ENCODE results near the gene TPST1. TPM values are rescaled to one million over a fixed set of nuclear protein-coding genes. Genes with fewer than 3 reads are reported as not detected.
"Not testable (repeated sequence)": the region's sequence is repeated elsewhere in the genome, so short reads cannot be mapped to it uniquely, and the experiment has no call there.

TPST1 gene
- polyA plus RNA-seq, 1 of the 3 experiments (the other 2 are of a cell fraction) = 36.4 TPM

- H2AFZ ChIP-seq (ENCODE audit: low read depth); H4K20me1 ChIP-seq (ENCODE audit: insufficient read depth); H3K9ac ChIP-seq; H3K4me2 ChIP-seq; H3K27ac ChIP-seq (ENCODE audit: low read depth in 2 of 2, low read length in 1 of 2); H3F3A ChIP-seq (replicated peaks; ENCODE audit: insufficient read depth); H3K9me3 ChIP-seq; H3K9me2 ChIP-seq; POLR2A ChIA-PET; H3K4me3 ChIP-seq (ENCODE audit: low read depth in 2 of 2, low read length in 1 of 2); CTCF ChIA-PET; DNase-seq; H3K27me3 ChIP-seq (ENCODE audit: insufficient read depth); H3K79me2 ChIP-seq (ENCODE audit: insufficient read depth); H3K4me1 ChIP-seq (ENCODE audit: control insufficient read depth in 1 of 2, insufficient read depth in 2 of 2, low read depth in 1 of 2, low read length in 1 of 2): not testable (repeated sequence)
- 97% methylated on average over 2 of the region's 3 CpGs for WGBS (ENCODE audit: low lambda C conversion rate)
- H3K36me3 ChIP-seq (replicated peaks in 1 of 2; ENCODE audit: control insufficient read depth in 1 of 2, insufficient read depth in 2 of 2, low read length in 1 of 2) = peaks cover 4 to 18% of the 10 kb centered on the region in 2 experiments
Measured at GRCh38 chr7:66401932-66402331, 196.8 kb downstream of the TPST1 start.

DNA sequence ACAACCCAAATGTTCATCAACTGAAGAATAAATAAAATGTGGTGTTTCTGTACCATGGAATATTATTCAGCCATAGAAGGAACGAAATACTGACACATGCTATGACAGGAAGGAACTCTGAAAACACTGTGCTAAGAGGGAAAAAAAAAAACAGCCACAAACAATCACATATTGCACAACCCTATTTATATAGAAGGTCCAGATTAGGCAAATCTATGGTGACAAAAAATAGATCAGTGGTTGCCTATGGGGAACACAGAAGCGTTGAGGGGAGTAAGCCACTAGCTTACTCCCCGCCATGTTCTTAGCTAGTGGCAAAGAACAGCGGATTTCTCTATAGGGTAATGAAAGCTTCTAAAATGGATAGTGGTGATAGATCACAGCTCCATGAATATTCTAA lies 198.4 kb downstream of the TPST1 start:
- H3K4me3 ChIP-seq (ENCODE audit: low read depth in 2 of 2, low read length in 1 of 2) = no peak overlapping the region
- ChIA-PET POLR2A (no interaction called here), CTCF (no interaction called here)

GRCh38 chr7:66409493-66409892 lies 204.4 kb downstream of the TPST1 start:
- no peaks in the 10 kb centered on the region for H3K36me3 ChIP-seq (replicated peaks in 1 of 2; ENCODE audit: control insufficient read depth in 1 of 2, insufficient read depth in 2 of 2, low read length in 1 of 2)
- 66% methylated on average over 4 of the region's 4 CpGs for WGBS (ENCODE audit: low lambda C conversion rate)
- no peaks in the 10 kb centered on the region for H4K20me1 ChIP-seq (ENCODE audit: insufficient read depth)
- H3F3A ChIP-seq (replicated peaks; ENCODE audit: insufficient read depth) = no peaks in the 10 kb centered on the region
- POLR2A ChIA-PET = no interaction called here
- H3K27ac ChIP-seq (ENCODE audit: low read depth in 2 of 2, low read length in 1 of 2) = no peak overlapping the region
- H3K79me2 ChIP-seq (ENCODE audit: insufficient read depth) = no peaks in the 10 kb centered on the region
- H3K27me3 ChIP-seq (ENCODE audit: insufficient read depth) = no peaks in the 10 kb centered on the region
- no peak overlapping the region for H3K4me2 ChIP-seq
- no peak overlapping the region for H3K9ac ChIP-seq
- peaks cover 0 to 9% of the 10 kb centered on the region in 2 experiments; a peak in 1 of 4 replicates for H3K4me1 ChIP-seq (ENCODE audit: control insufficient read depth in 1 of 2, insufficient read depth in 2 of 2, low read depth in 1 of 2, low read length in 1 of 2)
- H3K4me3 ChIP-seq (ENCODE audit: low read depth in 2 of 2, low read length in 1 of 2) = no peak overlapping the region
- no peaks in the 10 kb centered on the region for H3K9me2 ChIP-seq
- CTCF ChIA-PET = no interaction called here
- DNase-seq = no peak
- no peaks in the 10 kb centered on the region for H3K9me3 ChIP-seq
- H2AFZ ChIP-seq (ENCODE audit: low read depth) = no peak overlapping the region
- TF ChIP-seq FOSL2 (IDR thresholded peaks at IDR 0.05; ENCODE audit: borderline replicate concordance, low read depth) = no peak
- no peak for TF ChIP-seq RAD21 (IDR thresholded peaks at IDR 0.05; ENCODE audit: low read length)
- no peak for TF ChIP-seq USF2 (IDR thresholded peaks at IDR 0.05; ENCODE audit: borderline replicate concordance, low read depth, low read length)
- TF ChIP-seq SMC3 (IDR thresholded peaks at IDR 0.05; ENCODE audit: low read depth, low read length) = no peak
- no peak for TF ChIP-seq ZBTB33 (IDR thresholded peaks at IDR 0.05; ENCODE audit: borderline replicate concordance, low read depth)
- no peak for TF ChIP-seq CTCF (IDR thresholded peaks at IDR 0.05)
- no peak for TF ChIP-seq YY1 (IDR thresholded peaks at IDR 0.05; ENCODE audit: low read depth)
- no peak for TF ChIP-seq JUND (IDR thresholded peaks at IDR 0.05)
- no peak for TF ChIP-seq CHD2 (IDR thresholded peaks at IDR 0.05; ENCODE audit: low read length, partially characterized antibody)
- TF ChIP-seq NFIC (IDR thresholded peaks at IDR 0.05; ENCODE audit: borderline replicate concordance) = no peak
- TF ChIP-seq, protein P1, sequence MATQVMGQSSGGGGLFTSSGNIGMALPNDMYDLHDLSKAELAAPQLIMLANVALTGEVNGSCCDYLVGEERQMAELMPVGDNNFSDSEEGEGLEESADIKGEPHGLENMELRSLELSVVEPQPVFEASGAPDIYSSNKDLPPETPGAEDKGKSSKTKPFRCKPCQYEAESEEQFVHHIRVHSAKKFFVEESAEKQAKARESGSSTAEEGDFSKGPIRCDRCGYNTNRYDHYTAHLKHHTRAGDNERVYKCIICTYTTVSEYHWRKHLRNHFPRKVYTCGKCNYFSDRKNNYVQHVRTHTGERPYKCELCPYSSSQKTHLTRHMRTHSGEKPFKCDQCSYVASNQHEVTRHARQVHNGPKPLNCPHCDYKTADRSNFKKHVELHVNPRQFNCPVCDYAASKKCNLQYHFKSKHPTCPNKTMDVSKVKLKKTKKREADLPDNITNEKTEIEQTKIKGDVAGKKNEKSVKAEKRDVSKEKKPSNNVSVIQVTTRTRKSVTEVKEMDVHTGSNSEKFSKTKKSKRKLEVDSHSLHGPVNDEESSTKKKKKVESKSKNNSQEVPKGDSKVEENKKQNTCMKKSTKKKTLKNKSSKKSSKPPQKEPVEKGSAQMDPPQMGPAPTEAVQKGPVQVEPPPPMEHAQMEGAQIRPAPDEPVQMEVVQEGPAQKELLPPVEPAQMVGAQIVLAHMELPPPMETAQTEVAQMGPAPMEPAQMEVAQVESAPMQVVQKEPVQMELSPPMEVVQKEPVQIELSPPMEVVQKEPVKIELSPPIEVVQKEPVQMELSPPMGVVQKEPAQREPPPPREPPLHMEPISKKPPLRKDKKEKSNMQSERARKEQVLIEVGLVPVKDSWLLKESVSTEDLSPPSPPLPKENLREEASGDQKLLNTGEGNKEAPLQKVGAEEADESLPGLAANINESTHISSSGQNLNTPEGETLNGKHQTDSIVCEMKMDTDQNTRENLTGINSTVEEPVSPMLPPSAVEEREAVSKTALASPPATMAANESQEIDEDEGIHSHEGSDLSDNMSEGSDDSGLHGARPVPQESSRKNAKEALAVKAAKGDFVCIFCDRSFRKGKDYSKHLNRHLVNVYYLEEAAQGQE (IDR thresholded peaks at IDR 0.05; ENCODE audit: low read depth, low read length) = no peak
- no peak for TF ChIP-seq FOXM1 (IDR thresholded peaks at IDR 0.05; ENCODE audit: low read depth)
- no peak for TF ChIP-seq RXRA (IDR thresholded peaks at IDR 0.05; ENCODE audit: borderline replicate concordance, low read depth)
- no peak for TF ChIP-seq TEAD4 (IDR thresholded peaks at IDR 0.05; ENCODE audit: borderline replicate concordance, insufficient read depth)

More for the DNA sequence above, 198.4 kb downstream of the TPST1 start:
- Histone ChIP-seq H3K4me2 (no peak overlapping the region), H3K4me1 (ENCODE audit: control insufficient read depth in 1 of 2, insufficient read depth in 2 of 2, low read depth in 1 of 2, low read length in 1 of 2) (no peaks in the 10 kb centered on the region), H4K20me1 (ENCODE audit: insufficient read depth) (no peaks in the 10 kb centered on the region), H2AFZ (ENCODE audit: low read depth) (no peak overlapping the region), H3K36me3 (replicated peaks in 1 of 2; ENCODE audit: control insufficient read depth in 1 of 2, insufficient read depth in 2 of 2, low read length in 1 of 2) (peaks cover 4 to 18% of the 10 kb centered on the region in 2 experiments), H3K9me3 (no peaks in the 10 kb centered on the region), H3K79me2 (ENCODE audit: insufficient read depth) (no peaks in the 10 kb centered on the region), H3F3A (replicated peaks; ENCODE audit: insufficient read depth) (no peaks in the 10 kb centered on the region), H3K27me3 (ENCODE audit: insufficient read depth) (no peaks in the 10 kb centered on the region), H3K9me2 (no peaks in the 10 kb centered on the region), H3K9ac (no peak overlapping the region), H3K27ac (ENCODE audit: low read depth in 2 of 2, low read length in 1 of 2) (no peak overlapping the region)
- DNase-seq = no peak
- no peak for TF ChIP-seq JUND (IDR thresholded peaks at IDR 0.05)
- TF ChIP-seq SMC3 (IDR thresholded peaks at IDR 0.05; ENCODE audit: low read depth, low read length) = no peak
- WGBS (ENCODE audit: low lambda C conversion rate) = 96% methylated on average over 4 of the region's 4 CpGs

Data from SK-N-SH (cell line).